ENCODE data around the gene EXOC2.

The EXOC2 gene

GRCh38 chr6:558089-558488 lies 134.8 kb downstream of the EXOC2 start:
- Histone ChIP-seq H3K27me3 (no peaks in the 10 kb centered on the region), H3K4me1 (no peaks in the 10 kb centered on the region), H3K27ac (no peak overlapping the region), H3K36me3 (peaks cover 43 to 82% (median 64%) of the 10 kb centered on the region in 3 donors), H3K4me3 (no peak overlapping the region), H3K9me3 (no peaks in the 10 kb centered on the region)
- TF ChIP-seq CTCF (IDR thresholded peaks at IDR 0.05) = no peak
- intact Hi-C loops (cut with DNase I; ENCODE audit: low total_unique reads) = no loop called here
- no peak for DNase-seq

GRCh38 chr6:551829-552350 lies 141.0 kb downstream of the EXOC2 start:
- Histone ChIP-seq H3K4me3 (no peak overlapping the region), H3K27me3 (no peaks in the 10 kb centered on the region), H3K4me1 (no peaks in the 10 kb centered on the region), H3K36me3 (peaks cover 23 to 67% (median 52%) of the 10 kb centered on the region in 3 donors), H3K9me3 (no peaks in the 10 kb centered on the region), H3K27ac (no peak overlapping the region)
- intact Hi-C loops (cut with DNase I; ENCODE audit: low total_unique reads) = no loop called here
- TF ChIP-seq CTCF (IDR thresholded peaks at IDR 0.05) = no peak
- DNase-seq = no peak

- TF ChIP-seq CTCF (IDR thresholded peaks at IDR 0.05) = no peak
- H3K36me3 ChIP-seq = peaks cover 23 to 63% (median 50%) of the 10 kb centered on the region in 3 donors
- H3K27me3 ChIP-seq = no peaks in the 10 kb centered on the region
- H3K4me3 ChIP-seq = no peak overlapping the region
- H3K9me3 ChIP-seq = no peaks in the 10 kb centered on the region
- H3K27ac ChIP-seq = no peak overlapping the region
- no peak for DNase-seq
- no peaks in the 10 kb centered on the region for H3K4me1 ChIP-seq
- intact Hi-C loops (cut with DNase I; ENCODE audit: low total_unique reads) = no loop called here
These were observed 141.5 kb downstream of the EXOC2 start for GRCh38 chr6:551405-551804.

GRCh38 chr6:549906-550305 lies 143.0 kb downstream of the EXOC2 start:
- intact Hi-C loops (cut with DNase I; ENCODE audit: low total_unique reads) = no loop called here
- no peak overlapping the region for H3K4me3 ChIP-seq
- no peak for DNase-seq
- TF ChIP-seq CTCF (IDR thresholded peaks at IDR 0.05) = no peak
- no peak overlapping the region for H3K27ac ChIP-seq
- no peaks in the 10 kb centered on the region for H3K4me1 ChIP-seq
- no peaks in the 10 kb centered on the region for H3K9me3 ChIP-seq
- no peaks in the 10 kb centered on the region for H3K27me3 ChIP-seq
- peaks cover 13 to 52% (median 38%) of the 10 kb centered on the region in 3 donors for H3K36me3 ChIP-seq

- no peak overlapping the region for H3K4me3 ChIP-seq
- H3K9me3 ChIP-seq = no peaks in the 10 kb centered on the region
- no peak for TF ChIP-seq CTCF (IDR thresholded peaks at IDR 0.05)
- DNase-seq = no peak
- intact Hi-C loops (cut with DNase I; ENCODE audit: low total_unique reads) = no loop called here
- H3K4me1 ChIP-seq = no peaks in the 10 kb centered on the region
- peaks cover 17 to 51% (median 39%) of the 10 kb centered on the region in 3 donors for H3K36me3 ChIP-seq
- no peaks in the 10 kb centered on the region for H3K27me3 ChIP-seq
- H3K27ac ChIP-seq = no peak overlapping the region
These were observed 144.4 kb downstream of the EXOC2 start for GRCh38 chr6:548517-548916.

GRCh38 chr6:548091-548490 lies 144.8 kb downstream of the EXOC2 start:
- TF ChIP-seq CTCF (IDR thresholded peaks at IDR 0.05) = no peak
- DNase-seq = no peak
- no peak overlapping the region for H3K4me3 ChIP-seq
- no peak overlapping the region for H3K27ac ChIP-seq
- H3K4me1 ChIP-seq = no peaks in the 10 kb centered on the region
- H3K9me3 ChIP-seq = no peaks in the 10 kb centered on the region
- no peaks in the 10 kb centered on the region for H3K27me3 ChIP-seq
- intact Hi-C loops (cut with DNase I; ENCODE audit: low total_unique reads) = no loop called here
- H3K36me3 ChIP-seq = peaks cover 16 to 50% (median 39%) of the 10 kb centered on the region in 3 donors
